Fibroblast of pulmonary artery (primary cell): ENCODE measurements around the gene ARRDC4.
A peak's percentile ranks its signal among the peaks of the same experiment; 100 is the strongest.

ENCODE experiments used
- DNase-seq: peaks from one replicate; pipeline ENCODE4 v3.0.0-alpha.2; 2010; ENCODE audit warnings: low read depth
- H3K4me3 ChIP-seq: replicated peaks from 2 replicates; pipeline ENCODE4 v1.5.1; 2011; ENCODE audit warnings: low read depth, mild to moderate bottlenecking, control low read depth, low read length, moderate library complexity
- TF ChIP-seq, protein P1 (sequence below): IDR thresholded peaks from 2 replicates; pipeline ENCODE4 v1.5.1; 2011; ENCODE audit warnings: mild to moderate bottlenecking, control low read depth, low read length, inconsistent platforms; ENCODE audit errors: missing control alignments

The ARRDC4 gene, protein sequence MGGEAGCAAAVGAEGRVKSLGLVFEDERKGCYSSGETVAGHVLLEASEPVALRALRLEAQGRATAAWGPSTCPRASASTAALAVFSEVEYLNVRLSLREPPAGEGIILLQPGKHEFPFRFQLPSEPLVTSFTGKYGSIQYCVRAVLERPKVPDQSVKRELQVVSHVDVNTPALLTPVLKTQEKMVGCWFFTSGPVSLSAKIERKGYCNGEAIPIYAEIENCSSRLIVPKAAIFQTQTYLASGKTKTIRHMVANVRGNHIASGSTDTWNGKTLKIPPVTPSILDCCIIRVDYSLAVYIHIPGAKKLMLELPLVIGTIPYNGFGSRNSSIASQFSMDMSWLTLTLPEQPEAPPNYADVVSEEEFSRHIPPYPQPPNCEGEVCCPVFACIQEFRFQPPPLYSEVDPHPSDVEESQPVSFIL

DNA sequence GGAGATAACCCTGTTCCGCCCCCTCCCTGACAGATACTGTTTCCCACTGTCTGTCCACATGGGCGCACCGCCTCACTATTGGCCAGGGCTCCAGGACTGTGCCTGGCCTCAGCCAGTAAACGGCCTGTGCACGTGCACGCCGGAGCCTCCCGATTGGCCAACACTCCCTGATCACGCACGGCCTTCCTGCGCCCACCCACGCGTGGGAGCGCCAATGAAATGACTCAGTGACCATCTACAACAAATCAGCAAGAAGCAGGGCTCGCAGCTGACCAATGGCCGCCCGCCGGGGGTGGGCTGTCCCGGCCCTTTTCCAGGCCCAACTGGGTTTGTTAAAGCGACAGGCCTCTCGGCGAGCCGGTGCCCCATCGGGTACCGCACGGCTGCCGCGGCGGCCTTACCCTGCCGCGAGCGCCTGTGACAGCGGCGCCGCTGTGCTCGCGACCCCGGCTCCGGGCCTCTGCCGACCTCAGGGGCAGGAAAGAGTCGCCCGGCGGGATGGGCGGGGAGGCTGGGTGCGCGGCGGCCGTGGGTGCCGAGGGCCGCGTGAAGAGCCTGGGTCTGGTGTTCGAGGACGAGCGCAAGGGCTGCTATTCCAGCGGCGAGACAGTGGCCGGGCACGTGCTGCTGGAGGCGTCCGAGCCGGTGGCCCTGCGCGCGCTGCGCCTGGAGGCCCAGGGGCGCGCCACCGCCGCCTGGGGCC is at the start of gene ARRDC4:
TSS of gene ARRDC4 (plus strand) at position 340 of the 703 bp plus-strand sequence. CDS start at position 499, 159 bp downstream.
- TF ChIP-seq, protein P1, sequence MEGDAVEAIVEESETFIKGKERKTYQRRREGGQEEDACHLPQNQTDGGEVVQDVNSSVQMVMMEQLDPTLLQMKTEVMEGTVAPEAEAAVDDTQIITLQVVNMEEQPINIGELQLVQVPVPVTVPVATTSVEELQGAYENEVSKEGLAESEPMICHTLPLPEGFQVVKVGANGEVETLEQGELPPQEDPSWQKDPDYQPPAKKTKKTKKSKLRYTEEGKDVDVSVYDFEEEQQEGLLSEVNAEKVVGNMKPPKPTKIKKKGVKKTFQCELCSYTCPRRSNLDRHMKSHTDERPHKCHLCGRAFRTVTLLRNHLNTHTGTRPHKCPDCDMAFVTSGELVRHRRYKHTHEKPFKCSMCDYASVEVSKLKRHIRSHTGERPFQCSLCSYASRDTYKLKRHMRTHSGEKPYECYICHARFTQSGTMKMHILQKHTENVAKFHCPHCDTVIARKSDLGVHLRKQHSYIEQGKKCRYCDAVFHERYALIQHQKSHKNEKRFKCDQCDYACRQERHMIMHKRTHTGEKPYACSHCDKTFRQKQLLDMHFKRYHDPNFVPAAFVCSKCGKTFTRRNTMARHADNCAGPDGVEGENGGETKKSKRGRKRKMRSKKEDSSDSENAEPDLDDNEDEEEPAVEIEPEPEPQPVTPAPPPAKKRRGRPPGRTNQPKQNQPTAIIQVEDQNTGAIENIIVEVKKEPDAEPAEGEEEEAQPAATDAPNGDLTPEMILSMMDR, result no peak
- DNase-seq, result peak; percentile 100
- H3K4me3 ChIP-seq, result peak within 1 kb of the TSS; percentile 59

DNA sequence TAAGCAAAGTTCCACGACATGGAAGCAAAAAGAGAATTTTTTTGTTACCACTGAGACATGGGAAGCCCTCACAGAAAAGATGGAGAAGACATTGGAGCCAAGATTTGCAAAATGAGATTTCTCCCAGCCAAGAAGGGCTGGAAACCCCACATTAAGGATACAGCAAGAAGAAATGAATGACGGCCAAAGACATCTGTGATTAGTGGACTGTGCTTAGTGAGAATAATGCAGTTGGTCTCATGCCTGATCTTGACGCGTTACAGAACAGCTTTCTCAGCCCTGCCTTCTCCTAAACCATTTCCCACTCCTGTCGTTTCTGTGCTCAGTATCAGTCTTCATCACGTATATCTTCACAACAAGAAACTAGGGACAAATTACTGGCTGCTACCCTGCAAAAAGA is 45.8 kb upstream of the ARRDC4 start:
- TF ChIP-seq, protein P1, result no peak
- no peak for DNase-seq
- no peak overlapping the region for H3K4me3 ChIP-seq

DNA sequence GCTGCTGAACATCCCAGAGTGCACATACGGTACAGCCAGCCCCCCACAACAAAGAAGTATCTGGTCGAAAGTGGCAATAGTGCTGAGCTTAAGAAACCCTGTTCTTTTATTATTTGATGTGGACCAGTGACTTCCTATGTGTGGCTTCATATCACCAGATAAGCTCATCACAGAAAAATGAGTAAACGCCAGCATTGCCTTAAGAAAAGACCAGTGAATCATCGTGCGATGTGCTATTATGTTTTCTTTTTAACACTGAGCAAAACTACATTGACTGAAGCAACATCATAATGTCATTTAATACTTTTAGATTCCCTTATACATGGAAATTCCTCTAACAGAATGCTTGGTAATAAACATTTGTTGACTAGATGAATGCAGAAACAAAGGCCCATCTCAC is 45.2 kb upstream of the ARRDC4 start:
- DNase-seq, result no peak
- no peak overlapping the region for H3K4me3 ChIP-seq
- TF ChIP-seq, protein P1, result no peak

DNA sequence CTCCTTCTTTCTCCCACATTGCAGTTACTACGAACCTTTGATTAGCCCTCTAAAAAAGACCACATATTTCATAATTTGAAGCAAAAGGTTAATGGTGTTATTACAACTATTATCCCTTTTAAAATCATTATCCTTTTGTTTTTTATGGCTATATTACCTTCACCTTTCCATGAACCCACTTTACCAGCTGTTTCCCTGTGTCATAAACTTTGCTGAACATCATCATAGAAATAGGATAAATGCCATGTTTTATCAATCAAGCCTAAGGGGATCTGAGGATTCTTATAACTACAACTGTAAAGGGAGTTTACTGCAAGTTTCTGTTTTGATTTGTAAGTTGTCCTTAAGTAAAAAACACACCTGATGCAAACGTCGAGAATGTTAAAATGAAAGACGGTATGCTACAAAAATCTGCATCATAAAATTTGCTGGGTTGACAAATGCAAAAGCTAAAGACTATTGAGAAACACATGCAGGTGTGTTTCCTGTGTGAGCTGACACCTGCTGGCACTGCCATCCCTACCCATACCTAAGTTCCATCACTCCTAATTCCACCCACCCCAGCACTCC is 39.1 kb upstream of the ARRDC4 start:
- H3K4me3 ChIP-seq, result no peak overlapping the region
- TF ChIP-seq, protein P1, result no peak
- DNase-seq, result no peak

DNA sequence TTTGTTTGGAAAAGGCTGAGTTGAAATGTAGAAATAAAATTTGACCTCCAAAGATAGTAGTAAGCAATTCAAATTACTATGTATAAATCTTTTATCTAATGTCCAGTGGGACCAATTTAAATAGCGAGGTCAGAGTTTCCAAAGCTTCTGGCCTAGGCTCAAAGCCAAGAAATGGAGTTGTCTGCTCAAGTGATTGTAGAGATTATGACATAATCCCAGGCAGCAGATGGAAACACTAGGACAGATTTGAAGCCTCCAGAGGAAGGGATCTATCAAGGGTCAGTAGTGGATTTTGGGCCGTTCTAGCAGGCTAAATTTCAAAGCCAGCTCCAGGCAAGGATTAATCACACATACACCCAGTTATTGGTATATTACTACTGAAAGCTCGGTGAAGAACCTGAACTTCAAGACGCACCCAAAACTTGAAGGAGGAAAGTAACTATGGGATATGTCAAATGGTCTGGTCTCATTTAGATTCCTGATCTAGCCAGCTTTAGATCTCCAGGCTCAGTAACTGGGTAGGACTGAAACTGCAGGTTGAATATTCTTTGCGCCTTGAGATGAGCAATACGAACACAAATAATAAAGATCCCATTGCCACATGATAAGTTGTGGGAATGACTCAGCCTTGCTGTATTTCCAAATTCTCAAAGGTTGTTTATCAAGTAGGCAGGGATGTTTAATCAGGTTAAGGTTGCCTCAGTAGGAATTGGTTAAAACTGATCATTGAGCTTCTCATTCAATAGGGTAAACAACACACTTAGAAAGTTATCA is 30.9 kb upstream of the ARRDC4 start:
- no peak overlapping the region for H3K4me3 ChIP-seq
- no peak for DNase-seq
- TF ChIP-seq, protein P1, result no peak

DNA sequence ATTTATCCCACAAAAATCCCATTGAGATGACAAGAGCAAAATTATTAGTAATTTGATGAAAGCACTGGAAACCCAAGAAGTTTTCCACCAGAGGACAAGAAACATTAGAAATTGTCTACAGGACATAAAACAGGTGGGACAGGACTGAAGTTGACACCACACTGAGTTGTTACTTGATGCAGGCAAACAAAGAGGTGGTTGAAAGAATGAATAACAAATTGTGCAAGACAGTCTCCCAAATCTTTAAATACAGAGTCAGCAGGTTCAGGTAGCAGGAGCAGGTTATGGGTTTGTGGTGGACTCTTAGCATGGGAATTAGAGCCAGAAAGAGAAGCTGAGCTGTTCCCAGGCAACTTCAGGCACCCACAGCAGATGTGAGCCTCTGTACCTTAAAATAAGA is 30.3 kb upstream of the ARRDC4 start:
- no peak for DNase-seq
- H3K4me3 ChIP-seq, result no peak overlapping the region
- TF ChIP-seq, protein P1, result no peak
